Activated CD8-positive, alpha-beta T cell treated with anti-CD3 and anti-CD28 coated beads for 36 hours (primary cell): ENCODE data around the gene CDKAL1. TPM values are rescaled to one million over a fixed set of nuclear protein-coding genes. Genes with fewer than 3 reads are reported as not detected.

ENCODE experiments used
- ATAC-seq: fragments of 200-7000 bp; cut with Tn5 transposase; one replicate; pipeline ENCODE4 v1.10.0; 2021; ENCODE audit warnings: mild to moderate bottlenecking, moderate library complexity
- CTCF ChIA-PET: fragments of 350-600 bp; sonication (Branson Sonifier 250); formaldehyde crosslinking; loops from one replicate; lab custom pipeline; 2021; ENCODE audit warnings: antibody characterized with exemption; lab: Charles Lee
- POLR2A ChIA-PET: fragments of 350-600 bp; sonication (Branson Sonifier 250); formaldehyde crosslinking; loops from one replicate; lab custom pipeline; 2021; ENCODE audit warnings: antibody characterized with exemption; lab: Charles Lee
- DNase-seq: peaks from one replicate; pipeline ENCODE4 v3.0.0-alpha.2; 2020
- H3K27ac Mint-ChIP-seq: one replicate; pipeline ENCODE4 v1.8.0; 2021; ENCODE audit warnings: mild to moderate bottlenecking, mixed read lengths
- H3K27me3 Mint-ChIP-seq: one replicate; pipeline ENCODE4 v1.8.0; 2021; ENCODE audit warnings: mixed read lengths
- H3K36me3 Mint-ChIP-seq: one replicate; pipeline ENCODE4 v1.8.0; 2021; ENCODE audit warnings: low read depth, mixed read lengths
- H3K4me1 Mint-ChIP-seq: one replicate; pipeline ENCODE4 v1.8.0; 2021; ENCODE audit warnings: low read depth, mixed read lengths
- H3K4me3 Mint-ChIP-seq: one replicate; pipeline ENCODE4 v1.8.0; 2021; ENCODE audit warnings: mild to moderate bottlenecking, moderate library complexity, mixed read lengths
- H3K9me3 Mint-ChIP-seq: one replicate; pipeline ENCODE4 v1.8.0; 2021; ENCODE audit warnings: mixed read lengths
- intact Hi-C: fragments of 100-400 bp; cut with micrococcal nuclease; formaldehyde crosslinking; loops from one replicate; pipeline ENCODE4 v1.10.0; 2022
- total RNA-seq, 2 experiments: library from RNA; stranded (reverse); gene quantifications; one replicate each; pipeline ENCODE4 v1.2.3, GENCODE V29; 2021
- TF ChIP-seq, protein P1 (sequence below): fragments of 200-600 bp; IDR thresholded peaks from one replicate; pipeline ENCODE4 v1.8.0; 2022; ENCODE audit warnings: antibody characterized with exemption, mild to moderate bottlenecking

Gene CDKAL1
- total RNA-seq, 2 experiments from 2014 or later, result 21.6 to 23.6 TPM

DNA sequence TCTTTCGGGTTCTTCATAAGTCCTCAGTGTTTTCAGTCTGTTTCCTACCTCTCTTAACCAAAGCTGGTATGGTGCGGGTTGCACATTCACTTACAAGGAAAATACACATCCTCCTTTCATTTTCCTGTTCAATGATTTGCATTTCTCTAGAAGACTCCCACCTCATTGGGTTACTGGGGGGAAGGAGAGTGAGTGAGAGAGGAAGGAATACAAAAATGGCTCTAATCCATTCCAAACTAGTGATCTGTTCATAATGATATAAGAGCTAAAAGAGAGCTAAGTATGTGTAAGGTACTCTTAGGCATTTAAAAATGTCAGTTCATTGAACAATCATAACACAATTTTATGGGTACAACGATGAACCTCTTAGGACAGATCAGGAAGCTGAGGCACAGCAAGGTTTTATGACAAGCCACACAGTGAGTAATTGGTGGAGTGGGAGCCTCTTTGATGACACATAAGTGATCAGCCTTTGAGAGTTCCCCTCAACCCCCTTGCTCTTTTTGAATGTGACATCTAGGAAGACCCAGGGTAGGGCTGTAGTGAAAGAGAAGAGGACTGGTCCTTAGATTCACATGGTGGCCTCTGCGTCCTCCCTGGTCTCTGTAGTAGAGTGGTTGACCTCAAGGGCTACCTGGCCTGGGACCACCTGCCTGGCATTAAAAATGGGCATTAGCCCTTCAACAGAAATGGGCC, 730.9 kb downstream of the CDKAL1 start:
- intact Hi-C loops, result no loop called here
- Mint-ChIP-seq H3K27ac (peak overlapping the region; percentile 72), H3K4me1 (peaks cover 25% of the 10 kb centered on the region), H3K36me3 (no peaks in the 10 kb centered on the region), H3K9me3 (no peaks in the 10 kb centered on the region), H3K27me3 (no peaks in the 10 kb centered on the region), H3K4me3 (no peak overlapping the region)
- TF ChIP-seq, protein P1, sequence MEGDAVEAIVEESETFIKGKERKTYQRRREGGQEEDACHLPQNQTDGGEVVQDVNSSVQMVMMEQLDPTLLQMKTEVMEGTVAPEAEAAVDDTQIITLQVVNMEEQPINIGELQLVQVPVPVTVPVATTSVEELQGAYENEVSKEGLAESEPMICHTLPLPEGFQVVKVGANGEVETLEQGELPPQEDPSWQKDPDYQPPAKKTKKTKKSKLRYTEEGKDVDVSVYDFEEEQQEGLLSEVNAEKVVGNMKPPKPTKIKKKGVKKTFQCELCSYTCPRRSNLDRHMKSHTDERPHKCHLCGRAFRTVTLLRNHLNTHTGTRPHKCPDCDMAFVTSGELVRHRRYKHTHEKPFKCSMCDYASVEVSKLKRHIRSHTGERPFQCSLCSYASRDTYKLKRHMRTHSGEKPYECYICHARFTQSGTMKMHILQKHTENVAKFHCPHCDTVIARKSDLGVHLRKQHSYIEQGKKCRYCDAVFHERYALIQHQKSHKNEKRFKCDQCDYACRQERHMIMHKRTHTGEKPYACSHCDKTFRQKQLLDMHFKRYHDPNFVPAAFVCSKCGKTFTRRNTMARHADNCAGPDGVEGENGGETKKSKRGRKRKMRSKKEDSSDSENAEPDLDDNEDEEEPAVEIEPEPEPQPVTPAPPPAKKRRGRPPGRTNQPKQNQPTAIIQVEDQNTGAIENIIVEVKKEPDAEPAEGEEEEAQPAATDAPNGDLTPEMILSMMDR, result no peak
- POLR2A ChIA-PET, result no interaction called here
- DNase-seq (peak; percentile 43), ATAC-seq (peak; percentile 93)
- CTCF ChIA-PET, result interaction anchor here (1.7 kb wide), 1 partner anchor 9 kb away, joined by 5 read pairs; no protein-coding TSS in a partner anchor

DNA sequence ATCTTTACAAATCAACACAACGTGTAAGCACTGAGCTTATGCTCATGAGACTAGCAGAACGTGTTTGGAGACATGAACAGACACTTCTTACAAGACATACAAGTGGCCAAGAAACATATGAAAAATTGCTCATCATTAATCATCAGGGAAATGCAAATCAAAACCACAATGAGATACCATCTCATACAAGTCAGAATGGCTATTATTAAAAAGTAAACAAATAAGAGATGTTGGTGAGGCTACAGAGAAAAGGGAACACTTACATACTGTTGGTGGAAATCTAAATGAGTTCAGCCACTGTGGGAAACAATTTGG, 731.4 kb downstream of the CDKAL1 start:
- Mint-ChIP-seq H3K4me1 (peaks cover 25% of the 10 kb centered on the region), H3K27ac (peak overlapping the region; percentile 71), H3K36me3 (no peaks in the 10 kb centered on the region), H3K4me3 (no peak overlapping the region), H3K9me3 (no peaks in the 10 kb centered on the region), H3K27me3 (no peaks in the 10 kb centered on the region)
- peak; percentile 35 for ATAC-seq
- no peak for DNase-seq
- ChIA-PET CTCF (interaction anchor here (1.7 kb wide), 1 partner anchor 9 kb away, joined by 5 read pairs; no protein-coding TSS in a partner anchor), POLR2A (no interaction called here)
- TF ChIP-seq, protein P1, result no peak
- intact Hi-C loops, result no loop called here

DNA sequence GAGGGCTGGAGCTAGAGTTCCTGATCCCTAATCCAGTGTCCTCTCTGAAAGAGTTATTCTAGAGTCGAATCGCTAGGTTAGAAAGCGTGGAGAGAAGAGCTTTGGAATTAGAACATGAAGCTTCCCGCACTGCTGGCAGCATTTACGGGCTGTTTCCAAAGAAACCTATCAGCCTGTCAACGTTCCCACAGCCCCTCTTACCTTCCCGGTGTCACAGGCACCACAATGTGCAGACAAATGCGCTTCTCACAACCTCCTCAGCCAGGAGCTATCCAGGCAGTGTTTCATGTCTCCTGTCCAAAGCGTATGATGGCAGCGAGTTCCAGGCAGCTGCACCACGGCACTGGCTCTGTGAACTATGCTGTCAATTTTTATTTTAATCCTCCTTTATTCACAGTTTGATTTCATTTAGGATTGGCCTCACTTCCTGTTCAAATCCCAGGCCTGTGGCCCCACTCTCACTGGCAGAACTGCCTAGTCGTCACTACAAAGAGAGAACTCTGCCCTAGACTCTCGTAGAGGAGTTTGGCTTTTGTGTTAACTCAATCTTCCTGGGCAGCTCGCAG, 736.5 kb downstream of the CDKAL1 start:
- CTCF ChIA-PET, result no interaction called here
- intact Hi-C loops, result no loop called here
- Mint-ChIP-seq H3K27ac (no peak overlapping the region), H3K36me3 (no peaks in the 10 kb centered on the region), H3K4me3 (no peak overlapping the region), H3K9me3 (no peaks in the 10 kb centered on the region), H3K4me1 (peaks cover 2% of the 10 kb centered on the region), H3K27me3 (no peaks in the 10 kb centered on the region)
- no peak for ATAC-seq
- TF ChIP-seq, protein P1, result no peak
- POLR2A ChIA-PET, result no interaction called here
- no peak for DNase-seq

DNA sequence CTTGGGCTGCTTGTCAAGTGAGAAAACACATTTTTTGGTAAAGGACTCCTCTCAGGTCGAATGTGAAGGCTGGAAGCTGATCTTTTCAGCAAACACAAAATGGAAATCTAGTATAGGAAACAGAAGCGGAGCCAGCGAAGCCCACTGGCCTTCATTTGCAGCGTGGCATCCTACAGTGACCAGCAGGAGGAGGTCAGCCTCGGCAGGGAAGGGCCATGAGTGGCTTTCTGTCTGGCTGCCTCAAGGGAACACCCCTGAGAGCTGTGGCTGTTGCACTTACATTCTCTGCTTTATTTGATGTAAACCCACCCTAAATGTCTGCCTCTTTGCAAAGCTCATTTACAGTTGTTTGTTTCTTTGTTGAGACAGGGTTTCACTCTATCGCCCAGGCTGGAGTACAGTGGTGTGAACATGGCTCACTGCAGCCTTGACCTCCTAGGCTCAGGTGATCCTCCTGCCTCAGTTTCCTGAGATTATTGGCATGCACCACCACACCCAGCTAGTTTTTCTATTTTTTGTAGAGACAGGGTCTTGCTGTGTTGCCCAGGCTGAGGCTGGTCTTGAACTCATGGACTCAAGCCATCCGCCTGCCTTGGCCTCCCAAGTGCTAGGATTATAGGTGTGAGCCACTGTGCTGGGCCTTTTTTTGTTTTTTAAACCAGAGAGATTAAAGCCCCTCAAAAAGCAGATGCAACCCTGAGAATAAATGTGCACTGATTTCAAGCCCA, 737.3 kb downstream of the CDKAL1 start:
- intact Hi-C loops, result no loop called here
- Mint-ChIP-seq H3K27me3 (no peaks in the 10 kb centered on the region), H3K9me3 (no peaks in the 10 kb centered on the region), H3K4me1 (no peaks in the 10 kb centered on the region), H3K27ac (no peak overlapping the region), H3K4me3 (no peak overlapping the region), H3K36me3 (no peaks in the 10 kb centered on the region)
- ChIA-PET CTCF (no interaction called here), POLR2A (no interaction called here)
- TF ChIP-seq, protein P1, result no peak
- DNase-seq (no peak), ATAC-seq (no peak)

DNA sequence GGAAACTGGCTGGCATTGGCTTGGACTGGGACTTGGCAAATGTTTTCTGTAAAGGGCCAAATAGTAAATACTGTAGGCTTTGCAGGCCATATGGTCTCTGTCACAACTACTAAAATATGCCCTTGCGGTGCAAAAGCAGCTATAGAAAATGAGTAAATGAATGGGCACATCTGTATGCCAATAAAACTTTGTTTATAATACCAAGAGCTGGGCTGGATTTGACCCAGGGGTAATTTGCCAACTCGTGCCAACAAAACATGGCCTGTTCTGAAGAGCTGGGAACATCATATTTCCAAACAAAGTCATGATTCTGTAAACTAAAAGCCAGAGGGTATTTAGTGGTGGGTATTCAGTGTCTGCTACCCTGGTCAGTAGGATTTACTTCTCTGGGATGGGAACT, 739.2 kb downstream of the CDKAL1 start:
- no peak for ATAC-seq
- Mint-ChIP-seq H3K4me3 (no peak overlapping the region), H3K27ac (no peak overlapping the region), H3K4me1 (no peaks in the 10 kb centered on the region), H3K36me3 (no peaks in the 10 kb centered on the region), H3K9me3 (no peaks in the 10 kb centered on the region), H3K27me3 (no peaks in the 10 kb centered on the region)
- ChIA-PET CTCF (no interaction called here), POLR2A (interaction anchor here (0.6 kb wide), 1 partner anchor 37 kb away, joined by 3 read pairs; no protein-coding TSS in a partner anchor)
- no peak for DNase-seq
- intact Hi-C loops, result no loop called here
- TF ChIP-seq, protein P1, result no peak
